Measurements from ENCODE around the gene HNF1B.

Gene HNF1B

DNA sequence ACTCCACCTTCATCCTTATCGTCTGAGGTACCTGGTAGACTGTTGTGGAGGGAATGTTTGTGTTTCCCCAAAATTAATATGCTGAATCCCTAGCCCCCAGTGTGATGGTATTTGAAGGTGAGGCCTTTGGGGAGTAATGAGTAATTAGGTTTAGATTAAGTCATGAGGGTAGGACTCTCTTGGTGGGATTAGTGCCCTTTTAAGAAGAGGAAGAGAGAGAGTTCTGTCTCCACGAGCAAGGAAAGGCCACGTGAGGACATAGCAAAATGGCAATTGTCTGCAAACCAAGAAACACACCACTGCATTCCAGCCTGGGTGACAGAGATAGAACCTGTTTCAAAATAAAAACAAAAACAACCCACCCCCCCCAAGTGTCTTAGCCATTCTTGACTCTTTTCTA is 80.6 kb downstream of the HNF1B start:
- DNase-seq = no peak

- DNase-seq = no peak
These were observed 82.5 kb downstream of the HNF1B start for GRCh38 chr17:37662353-37662752.

- no peak for DNase-seq
These were observed 83.4 kb downstream of the HNF1B start for GRCh38 chr17:37661400-37662014.

DNA sequence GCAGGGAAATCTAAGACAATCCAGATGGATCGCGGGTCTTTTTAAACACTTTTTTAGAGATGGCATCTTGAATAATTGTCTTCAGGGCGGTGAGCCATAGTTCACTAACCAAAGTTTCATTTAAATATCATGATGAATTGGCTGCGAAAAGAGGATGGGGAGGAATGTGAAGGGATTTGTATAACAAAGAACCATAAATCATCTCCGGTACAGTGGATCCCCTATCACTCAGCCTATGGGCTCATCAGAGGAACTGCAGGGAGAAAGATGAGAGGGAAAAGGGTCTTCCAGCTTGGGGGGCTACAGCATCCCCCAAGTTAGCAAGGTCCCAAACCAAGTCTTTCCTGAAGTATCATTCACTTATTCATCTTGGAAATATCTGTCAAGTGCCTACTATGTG is 84.9 kb downstream of the HNF1B start:
- no peak for DNase-seq

GRCh38 chr17:37657202-37657601 is 87.7 kb downstream of the HNF1B start:
- DNase-seq = no peak

DNA sequence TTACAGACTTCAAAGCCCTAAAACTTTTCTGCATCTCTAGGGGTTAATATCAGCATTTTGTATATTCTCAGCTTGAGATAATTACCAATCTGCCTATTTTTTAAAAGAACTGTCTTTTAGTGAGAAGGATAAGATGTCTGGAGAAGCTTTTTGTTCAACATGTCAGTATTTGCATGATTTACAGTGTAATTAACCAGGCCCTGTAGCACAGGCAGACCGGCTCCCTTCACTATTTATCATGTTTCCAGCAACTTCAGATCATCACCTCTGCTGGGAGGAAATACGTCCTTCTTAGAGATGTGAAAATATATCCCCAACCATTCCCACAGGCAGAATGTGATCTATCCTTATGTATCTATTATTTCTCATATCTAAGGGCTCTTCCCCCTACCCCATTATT is 93.0 kb downstream of the HNF1B start:
- no peak for DNase-seq

DNA sequence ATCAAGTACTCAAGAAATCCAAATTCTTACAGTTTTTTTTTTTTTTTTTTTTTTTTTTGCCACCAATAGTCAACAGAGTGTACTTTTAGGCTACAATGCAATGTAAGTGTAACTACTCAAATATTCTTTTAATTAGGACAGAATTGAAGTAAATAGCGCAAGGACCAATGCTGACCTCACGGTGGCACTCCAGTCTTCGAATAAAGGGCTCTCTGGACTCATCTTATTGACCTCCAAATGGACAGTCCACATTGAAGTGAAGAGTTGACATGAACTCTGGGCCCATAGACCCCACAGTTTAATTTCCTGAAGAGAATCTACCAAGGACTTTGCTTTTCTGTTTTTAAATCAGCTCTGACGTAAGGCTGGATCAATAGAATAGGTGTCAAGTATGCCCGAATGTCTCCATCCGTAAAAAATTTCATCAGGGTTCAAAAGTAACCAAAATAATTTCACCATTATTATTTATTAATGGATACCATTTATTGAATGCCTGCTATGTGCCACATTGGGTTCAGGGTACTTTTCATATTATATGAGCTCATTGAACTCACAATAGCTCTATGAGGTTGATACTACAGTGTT is 94.3 kb downstream of the HNF1B start:
- no peak for DNase-seq

GRCh38 chr17:37648555-37648954 is 96.3 kb downstream of the HNF1B start:
- no peak for DNase-seq

DNA sequence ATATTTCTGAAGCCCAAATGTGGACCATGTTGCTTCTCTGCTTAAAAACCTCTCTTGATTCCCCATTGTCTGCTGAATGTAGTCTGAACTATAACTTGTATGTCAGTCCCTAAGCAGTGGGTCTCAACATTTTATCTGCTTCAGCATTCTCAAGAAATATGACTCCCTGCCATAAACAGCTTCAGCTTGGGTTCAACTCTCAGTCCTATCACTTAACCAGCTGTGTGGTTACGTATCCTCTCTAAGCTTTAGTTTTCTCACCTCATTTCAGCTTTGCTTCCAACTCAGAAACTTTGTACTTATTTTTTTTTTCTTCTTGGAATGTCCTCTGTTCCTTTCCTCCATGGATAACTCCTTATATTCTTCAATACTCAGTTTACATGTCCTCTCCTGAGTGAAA is 97.0 kb downstream of the HNF1B start:
- no peak for DNase-seq

DNA sequence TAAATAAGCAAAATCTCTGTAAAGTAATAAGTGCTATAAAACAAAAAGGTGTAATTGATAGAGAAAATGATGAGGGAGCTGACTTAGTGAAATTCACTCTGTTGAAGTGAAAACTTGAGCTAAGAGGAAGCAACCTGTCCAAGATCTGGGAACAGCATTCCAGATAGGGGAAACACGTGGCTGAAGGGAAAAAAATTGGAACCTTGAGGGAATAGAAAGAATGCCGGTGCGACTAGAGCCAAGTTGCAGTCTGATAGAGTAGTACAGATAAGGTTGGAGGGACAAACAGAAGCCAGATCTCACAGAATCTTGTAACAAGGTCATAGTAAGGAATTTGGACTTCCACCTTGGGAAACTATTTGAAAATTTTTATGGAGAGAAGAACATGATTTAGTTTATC is 101.0 kb downstream of the HNF1B start:
- DNase-seq = no peak

DNA sequence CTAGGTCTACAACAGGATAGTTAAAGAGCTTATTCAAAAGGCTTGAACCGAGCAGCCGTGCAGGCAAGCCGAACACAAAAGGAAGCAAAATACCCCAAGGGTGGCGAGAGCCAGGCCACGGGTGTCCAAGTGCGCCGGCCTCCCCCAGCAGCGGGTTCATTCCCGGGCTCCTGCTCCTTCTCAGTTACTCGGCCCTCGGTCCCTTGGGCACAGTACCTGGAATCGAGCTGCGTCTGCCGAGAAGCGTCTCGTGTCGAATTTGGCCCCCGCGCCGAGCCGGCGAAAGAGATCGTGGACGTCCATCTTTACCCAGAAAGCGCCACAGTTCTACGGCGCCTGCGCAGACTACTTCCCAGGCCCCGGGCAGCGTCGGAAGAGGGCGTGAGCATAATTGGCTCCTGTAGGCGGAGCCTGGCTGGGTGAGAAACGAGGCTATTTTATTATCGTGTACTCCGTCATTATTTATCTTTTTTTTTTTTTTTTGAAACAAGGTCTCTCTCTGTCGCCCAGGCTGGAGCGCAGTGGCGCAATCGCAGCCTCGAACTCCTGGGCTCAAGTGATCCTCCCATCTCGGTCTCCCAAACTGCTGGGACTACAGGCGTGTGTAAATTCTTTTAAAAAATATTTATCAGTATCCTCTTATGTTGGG is 101.6 kb downstream of the HNF1B start, which contains the start of gene DDX52:
Gene DDX52 (minus strand): TSS at position 329 of the 649 bp plus-strand sequence. CDS start 26 bp downstream, at position 303.
- DNase-seq = peak; percentile 92 to 93

GRCh38 chr17:37642681-37643080 is 102.2 kb downstream of the HNF1B start:
- DNase-seq = peak in 1 of 2 donors; percentile 13

GRCh38 chr17:37640015-37640414 is 104.8 kb downstream of the HNF1B start:
- DNase-seq = no peak

GRCh38 chr17:37637956-37638355 is 106.9 kb downstream of the HNF1B start:
- no peak for DNase-seq
